Astrocyte of the cerebellum (primary cell): ENCODE data around the gene ALDH5A1.

Experiments
- DNase-seq: peaks from one replicate; pipeline ENCODE4 v3.0.0-alpha.2; 2011; ENCODE audit warnings: low read depth
- H3K4me3 ChIP-seq: 2 replicates; pipeline ENCODE4 v1.5.1; 2011; ENCODE audit warnings: mild to moderate bottlenecking, low read depth, low read length, moderate library complexity
- in situ Hi-C: cut with HindIII; loops from 2 replicates; pipeline ENCODE4 v1.10.0; 2017; ENCODE audit warnings: low sequenced_read_pairs
- TF ChIP-seq, protein P1 (sequence below): IDR thresholded peaks from 2 replicates; pipeline ENCODE4 v1.5.1; 2012; ENCODE audit warnings: low read length, low read depth, moderate library complexity, mild to moderate bottlenecking; ENCODE audit errors: missing control alignments

Gene ALDH5A1

DNA sequence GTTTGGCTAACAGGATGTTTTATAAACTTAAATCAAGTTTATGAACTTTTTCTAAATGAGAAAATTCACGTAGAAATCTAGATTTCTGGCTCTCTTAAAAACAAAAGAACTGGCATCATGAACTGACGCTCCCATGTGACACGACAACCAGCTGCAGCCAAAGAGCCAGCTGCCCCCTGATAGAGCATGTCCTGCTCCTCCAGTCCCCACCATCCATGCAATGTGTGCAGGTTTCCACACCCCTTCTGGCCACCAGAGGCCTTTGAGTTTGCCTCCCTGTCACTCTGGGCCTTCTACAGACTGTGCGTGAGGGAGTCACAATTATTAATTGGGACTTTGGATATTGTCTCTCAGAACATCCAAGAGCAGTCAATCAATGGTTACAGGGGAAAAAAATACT lies 3.8 kb upstream of the ALDH5A1 start:
- TF ChIP-seq, protein P1, sequence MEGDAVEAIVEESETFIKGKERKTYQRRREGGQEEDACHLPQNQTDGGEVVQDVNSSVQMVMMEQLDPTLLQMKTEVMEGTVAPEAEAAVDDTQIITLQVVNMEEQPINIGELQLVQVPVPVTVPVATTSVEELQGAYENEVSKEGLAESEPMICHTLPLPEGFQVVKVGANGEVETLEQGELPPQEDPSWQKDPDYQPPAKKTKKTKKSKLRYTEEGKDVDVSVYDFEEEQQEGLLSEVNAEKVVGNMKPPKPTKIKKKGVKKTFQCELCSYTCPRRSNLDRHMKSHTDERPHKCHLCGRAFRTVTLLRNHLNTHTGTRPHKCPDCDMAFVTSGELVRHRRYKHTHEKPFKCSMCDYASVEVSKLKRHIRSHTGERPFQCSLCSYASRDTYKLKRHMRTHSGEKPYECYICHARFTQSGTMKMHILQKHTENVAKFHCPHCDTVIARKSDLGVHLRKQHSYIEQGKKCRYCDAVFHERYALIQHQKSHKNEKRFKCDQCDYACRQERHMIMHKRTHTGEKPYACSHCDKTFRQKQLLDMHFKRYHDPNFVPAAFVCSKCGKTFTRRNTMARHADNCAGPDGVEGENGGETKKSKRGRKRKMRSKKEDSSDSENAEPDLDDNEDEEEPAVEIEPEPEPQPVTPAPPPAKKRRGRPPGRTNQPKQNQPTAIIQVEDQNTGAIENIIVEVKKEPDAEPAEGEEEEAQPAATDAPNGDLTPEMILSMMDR, result no peak
- DNase-seq, result no peak
- in situ Hi-C loops, result no loop called here
- no peak overlapping the region for H3K4me3 ChIP-seq

DNA sequence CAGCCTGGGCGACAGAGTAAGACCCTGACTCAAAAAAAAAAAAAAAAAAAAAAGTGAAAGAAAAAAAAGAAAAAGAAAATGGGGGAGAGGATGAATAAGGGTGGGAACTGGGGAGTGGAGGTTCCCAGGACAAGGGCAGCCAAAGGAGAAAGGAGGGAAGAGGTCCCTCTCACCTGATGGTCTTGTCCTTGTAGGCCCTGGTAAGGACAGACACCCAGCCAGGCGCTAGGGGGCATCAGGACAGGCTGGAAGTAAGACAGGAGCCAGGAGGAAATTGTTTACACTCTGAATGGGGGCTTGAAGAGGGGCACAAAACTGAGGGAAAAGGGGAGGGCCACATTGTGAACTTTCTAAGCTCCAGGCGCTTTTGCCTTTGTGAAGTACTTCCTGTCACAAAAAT lies 2.3 kb upstream of the ALDH5A1 start:
- no peak for DNase-seq
- in situ Hi-C loops, result no loop called here
- TF ChIP-seq, protein P1, result peak; percentile 45
- H3K4me3 ChIP-seq, result no peak overlapping the region

DNA sequence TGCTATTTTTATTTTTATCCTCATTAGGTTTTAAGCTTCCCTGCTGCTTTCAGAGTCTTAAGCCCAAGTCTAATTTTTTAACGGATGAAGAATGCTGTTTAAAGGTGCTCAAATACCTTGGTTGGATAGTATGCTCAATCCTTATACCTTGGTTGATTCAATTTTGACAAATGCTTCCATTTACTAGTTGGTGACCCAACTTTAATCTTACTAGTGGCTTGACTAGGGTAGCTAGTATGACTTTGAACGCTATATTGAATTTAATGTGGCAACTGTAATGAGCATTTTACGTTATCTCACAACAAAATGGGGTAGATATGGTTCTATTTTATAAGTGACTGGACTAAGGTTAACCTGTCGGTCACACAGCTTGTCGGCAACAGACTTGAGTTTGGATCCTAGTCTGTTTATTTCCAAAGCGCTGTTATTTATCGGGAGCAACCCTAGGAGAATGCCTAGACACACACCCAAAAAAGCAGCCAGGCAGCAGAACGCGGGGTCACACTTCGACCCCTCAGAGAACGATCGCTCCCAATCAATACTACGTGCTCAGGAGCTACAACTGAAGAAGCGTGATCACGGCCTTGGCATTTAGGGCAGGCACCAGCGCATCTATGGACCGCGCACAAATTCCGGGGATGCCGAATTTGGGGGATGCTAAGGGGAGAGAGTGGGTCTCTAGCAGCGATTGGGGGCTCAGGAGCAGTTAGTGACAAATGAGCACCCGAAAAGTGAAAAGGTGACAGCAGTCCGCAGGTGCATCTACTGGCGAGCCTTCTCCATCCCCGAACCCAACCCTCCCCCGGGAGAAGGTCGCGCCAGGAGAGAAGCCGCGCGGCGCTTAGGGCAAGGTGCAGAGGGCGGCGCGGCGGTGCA lies 586 bp upstream of the ALDH5A1 start:
- DNase-seq, result no peak
- H3K4me3 ChIP-seq, result peak overlapping the region; percentile 51
- TF ChIP-seq, protein P1, result no peak
- in situ Hi-C loops, result no loop called here

DNA sequence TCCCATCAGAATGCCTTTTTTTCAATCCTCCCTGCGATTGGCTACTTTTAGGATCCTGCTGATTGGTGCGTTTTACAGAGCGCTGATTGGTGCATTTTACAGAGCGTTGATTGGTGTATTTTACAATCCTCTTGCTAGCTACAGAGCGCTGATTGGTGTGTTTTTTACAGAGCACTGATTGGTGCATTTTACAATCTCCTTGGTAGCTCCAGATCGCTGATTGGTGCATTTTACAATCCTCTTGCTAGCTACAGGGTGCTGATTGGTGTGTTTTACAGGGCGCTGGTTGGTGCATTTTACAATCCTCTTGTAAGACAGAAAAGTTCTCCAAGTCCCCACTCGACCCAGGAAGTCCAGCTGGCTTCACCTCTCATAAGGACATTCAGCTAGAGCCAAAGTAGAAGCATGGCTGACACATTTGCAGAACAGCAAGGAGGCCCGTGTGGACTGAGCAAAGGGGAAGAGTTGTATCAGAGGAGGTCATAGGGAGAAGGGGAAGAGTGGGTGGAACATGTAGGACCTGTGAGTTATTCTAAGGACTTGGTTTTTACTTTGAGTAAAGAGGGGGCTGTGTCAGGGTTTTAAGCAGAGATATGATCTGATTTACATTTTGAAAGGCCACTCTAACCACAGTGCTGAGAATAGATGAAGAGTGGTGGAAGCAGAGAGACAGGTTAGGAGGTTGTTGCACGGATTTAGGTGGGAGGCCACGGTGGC lies 2.6 kb downstream of the ALDH5A1 start:
- TF ChIP-seq, protein P1, result no peak
- no peak for DNase-seq
- no peak overlapping the region for H3K4me3 ChIP-seq
- in situ Hi-C loops, result no loop called here

DNA sequence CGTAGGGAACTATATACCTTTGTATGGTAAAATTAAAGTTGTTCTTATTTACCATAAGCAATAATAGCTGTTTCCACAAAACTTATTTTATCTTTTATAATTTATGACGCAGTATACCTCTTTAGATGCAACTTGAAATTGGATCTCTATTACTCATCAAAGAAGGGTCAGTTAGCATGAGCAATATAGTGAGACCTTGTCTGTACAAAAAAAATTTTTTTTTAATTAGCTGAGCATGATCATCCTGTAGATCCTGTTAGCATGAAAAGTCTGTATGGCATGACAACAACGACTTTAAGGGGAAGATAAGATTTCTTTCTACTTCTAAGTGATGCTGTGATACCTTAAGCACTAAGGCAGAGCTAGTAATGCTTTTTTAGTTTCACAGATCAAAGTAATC lies 5.9 kb downstream of the ALDH5A1 start:
- H3K4me3 ChIP-seq, result no peak overlapping the region
- no peak for DNase-seq
- TF ChIP-seq, protein P1, result no peak
- in situ Hi-C loops, result no loop called here

DNA sequence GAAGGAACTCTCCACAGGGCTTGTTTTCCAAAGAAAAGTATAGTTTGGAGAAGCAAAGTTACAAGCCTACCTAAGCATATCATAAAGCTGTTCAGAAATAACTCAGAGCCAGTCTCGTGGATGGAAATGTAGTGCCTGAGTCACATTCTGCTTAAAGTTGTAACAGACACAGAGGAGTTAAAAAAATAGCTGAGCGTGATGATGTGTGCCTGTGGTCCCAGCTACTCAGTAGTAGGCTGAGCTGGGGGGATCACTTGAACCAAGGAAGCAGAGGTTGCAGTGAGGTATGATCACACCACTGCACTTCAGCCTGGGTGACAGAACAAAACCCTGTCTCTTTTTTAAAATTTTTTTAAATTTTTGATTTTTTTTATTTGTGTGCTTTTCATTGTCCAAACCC lies 6.6 kb downstream of the ALDH5A1 start:
- H3K4me3 ChIP-seq, result no peak overlapping the region
- DNase-seq, result no peak
- TF ChIP-seq, protein P1, result no peak
- in situ Hi-C loops, result no loop called here
